ENCODE measurements around the gene PIN1.

The PIN1 gene

DNA sequence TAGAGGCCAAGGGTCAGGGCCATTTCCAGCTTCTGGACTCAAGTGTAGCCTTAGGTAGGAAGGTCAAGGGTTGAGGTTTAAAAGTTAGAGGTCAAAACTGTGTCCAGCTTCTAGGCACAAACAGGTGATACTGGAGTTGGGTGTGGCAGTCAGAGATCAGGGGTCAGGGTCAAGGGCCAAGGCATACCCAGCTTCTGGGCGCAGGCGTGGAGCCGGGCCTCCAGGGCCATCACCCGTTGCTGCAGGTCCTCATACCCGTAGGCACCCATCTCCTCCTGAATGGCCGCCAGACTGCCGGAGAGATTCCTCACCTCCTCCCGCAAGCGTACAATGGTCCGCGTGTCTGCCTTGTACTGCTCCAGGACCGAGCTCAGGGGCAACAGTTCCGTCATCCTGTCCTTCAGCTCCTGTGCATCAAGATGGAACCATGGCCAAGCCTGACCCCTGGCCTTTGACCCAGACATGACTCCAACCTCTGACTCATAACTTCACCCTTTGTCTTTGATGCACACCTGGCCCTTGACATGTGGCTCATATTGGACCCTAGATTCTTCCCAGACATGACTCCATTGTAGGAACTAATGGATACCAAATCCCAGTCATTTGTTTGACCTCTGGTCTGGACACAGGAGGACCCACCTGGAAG lies 22.1 kb downstream of the PIN1 start:
- no peak for DNase-seq

DNA sequence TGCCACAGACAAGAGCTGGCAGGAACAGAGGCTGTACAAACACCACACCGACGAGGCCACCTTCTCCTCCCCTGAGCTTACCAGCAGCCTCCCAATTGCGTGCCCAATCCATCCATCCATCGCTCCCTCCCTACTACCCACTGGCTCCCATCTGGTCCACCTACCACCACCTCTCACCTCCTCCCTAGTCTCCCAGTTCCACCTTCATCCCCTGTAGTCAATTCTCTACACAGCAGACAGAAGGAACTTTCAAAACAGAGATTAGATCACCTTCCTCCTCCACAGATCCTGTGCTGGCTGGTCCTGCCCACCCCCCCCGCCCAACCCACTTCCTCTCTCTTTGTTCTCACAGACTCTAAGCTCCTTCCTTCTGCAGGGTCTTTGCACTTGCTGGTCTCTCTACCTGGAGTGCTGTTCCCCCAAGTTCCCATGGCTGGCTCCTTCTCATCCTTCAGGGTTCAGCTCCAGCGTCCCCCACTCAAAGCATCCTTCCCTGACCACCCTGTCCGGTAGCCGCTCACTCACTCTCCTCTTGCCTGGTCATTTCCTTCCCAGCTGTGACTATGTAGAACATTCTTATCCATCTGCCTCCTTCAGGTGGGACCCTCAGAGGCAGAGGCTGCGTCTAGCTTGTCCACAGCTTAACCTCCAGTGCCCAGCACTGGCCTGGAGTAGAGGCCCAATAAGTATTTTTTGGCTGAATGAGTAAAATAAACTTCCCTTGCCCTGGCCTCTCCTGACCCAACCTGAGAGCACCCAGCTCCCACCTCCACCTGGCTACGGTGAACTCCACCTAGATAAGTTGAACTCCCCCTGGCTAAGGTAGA lies 23.0 kb downstream of the PIN1 start:
- DNase-seq = no peak
- no peak for TF ChIP-seq POLR2A (IDR thresholded peaks at IDR 0.05; ENCODE audit: low read length)
- no peak for TF ChIP-seq GATA1 (IDR thresholded peaks at IDR 0.05; ENCODE audit: low read depth, low read length)

More for the DNA sequence above, 22.1 kb downstream of the PIN1 start:
- TF ChIP-seq GATA1 (IDR thresholded peaks at IDR 0.05; ENCODE audit: low read depth, low read length) (no peak), POLR2A (IDR thresholded peaks at IDR 0.05; ENCODE audit: low read length) (no peak)

DNA sequence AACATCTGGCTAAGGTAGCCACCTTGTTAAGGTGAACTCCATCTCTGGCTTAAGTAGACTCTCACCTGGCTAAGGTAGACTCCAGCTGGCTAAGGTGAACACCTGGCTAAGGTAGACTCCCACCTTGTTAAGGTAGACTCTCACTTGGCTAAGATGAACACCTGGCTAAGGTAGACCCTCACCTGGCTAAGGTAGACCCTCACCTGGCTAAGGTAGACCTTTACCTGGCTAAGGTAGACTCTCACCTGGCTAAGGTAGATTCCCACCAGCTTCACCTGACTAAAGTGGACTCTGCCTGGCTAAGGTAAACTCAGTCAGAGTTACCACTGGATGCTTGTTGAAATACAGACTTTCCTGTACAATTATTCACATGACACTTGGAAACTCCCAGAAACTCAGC lies 23.6 kb downstream of the PIN1 start:
- TF ChIP-seq GATA1 (IDR thresholded peaks at IDR 0.05; ENCODE audit: low read depth, low read length) = no peak
- no peak for TF ChIP-seq POLR2A (IDR thresholded peaks at IDR 0.05; ENCODE audit: low read length)
- DNase-seq = no peak

DNA sequence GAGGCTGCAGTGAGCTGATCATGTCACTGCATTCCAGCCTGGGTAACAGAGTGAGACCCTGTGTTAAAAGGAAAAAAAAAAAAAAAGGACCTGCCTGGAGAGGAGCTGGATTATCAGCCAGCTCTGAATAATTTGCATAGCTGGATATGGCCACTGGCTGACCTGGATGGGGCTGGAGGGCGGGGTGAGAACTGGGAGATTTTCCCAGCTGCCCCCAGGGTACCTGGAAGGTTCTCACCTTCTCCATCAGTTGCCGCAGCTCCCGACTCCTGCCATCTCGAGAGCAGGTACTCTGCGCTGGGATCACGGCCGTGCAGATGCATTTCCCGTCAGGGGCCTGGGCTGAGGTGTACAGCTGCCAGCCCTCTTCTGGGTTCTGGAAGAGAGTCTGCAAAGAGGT lies 25.3 kb downstream of the PIN1 start:
- TF ChIP-seq POLR2A (IDR thresholded peaks at IDR 0.05; ENCODE audit: low read length) (no peak), GATA1 (IDR thresholded peaks at IDR 0.05; ENCODE audit: low read depth, low read length) (no peak)
- no peak for DNase-seq

DNA sequence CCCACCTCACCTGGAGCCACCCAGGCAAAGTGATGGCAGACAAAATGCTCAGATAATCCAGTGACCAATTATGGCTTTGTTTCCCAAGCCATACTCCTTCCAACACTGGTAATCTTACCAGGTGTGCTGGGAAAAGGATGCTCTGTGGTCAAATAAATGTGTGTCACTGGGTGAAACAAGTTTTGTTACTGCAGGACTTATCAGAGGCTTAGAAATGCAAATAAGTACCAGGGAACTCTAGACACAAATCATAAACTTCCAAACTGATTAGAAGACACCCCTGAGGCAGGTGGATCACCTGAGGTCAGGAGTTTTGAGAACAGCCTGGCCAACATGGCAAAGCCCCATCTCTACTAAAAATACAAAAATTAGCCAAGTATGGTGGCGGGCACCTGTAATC lies 26.4 kb downstream of the PIN1 start:
- DNase-seq = no peak

DNA sequence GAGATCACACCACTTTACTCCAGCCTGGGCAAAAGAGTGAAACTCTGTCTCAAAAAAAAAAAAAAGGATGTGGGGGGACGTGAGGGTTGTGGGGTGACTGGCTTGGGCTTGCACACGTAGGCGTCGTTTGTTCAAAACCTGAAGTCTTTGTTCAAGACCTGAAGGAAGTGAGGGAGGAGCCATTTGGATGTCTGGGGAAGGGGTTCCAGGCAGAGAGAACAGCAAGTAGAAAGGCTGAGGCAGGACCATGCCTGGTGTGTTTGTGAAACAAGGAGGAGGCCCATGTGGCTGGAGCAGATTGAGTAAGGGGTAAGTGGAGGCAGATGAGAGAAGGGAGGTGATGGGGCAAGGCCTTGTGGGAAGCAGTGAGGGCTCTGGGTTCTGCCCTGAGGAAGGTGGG lies 27.8 kb downstream of the PIN1 start:
- DNase-seq = no peak
- TF ChIP-seq POLR2A (IDR thresholded peaks at IDR 0.05; ENCODE audit: low read length) (no peak), GATA1 (IDR thresholded peaks at IDR 0.05; ENCODE audit: low read depth, low read length) (no peak)

More for the DNA sequence above, 26.4 kb downstream of the PIN1 start:
- TF ChIP-seq POLR2A (IDR thresholded peaks at IDR 0.05; ENCODE audit: low read length) = no peak
- no peak for TF ChIP-seq GATA1 (IDR thresholded peaks at IDR 0.05; ENCODE audit: low read depth, low read length)

DNA sequence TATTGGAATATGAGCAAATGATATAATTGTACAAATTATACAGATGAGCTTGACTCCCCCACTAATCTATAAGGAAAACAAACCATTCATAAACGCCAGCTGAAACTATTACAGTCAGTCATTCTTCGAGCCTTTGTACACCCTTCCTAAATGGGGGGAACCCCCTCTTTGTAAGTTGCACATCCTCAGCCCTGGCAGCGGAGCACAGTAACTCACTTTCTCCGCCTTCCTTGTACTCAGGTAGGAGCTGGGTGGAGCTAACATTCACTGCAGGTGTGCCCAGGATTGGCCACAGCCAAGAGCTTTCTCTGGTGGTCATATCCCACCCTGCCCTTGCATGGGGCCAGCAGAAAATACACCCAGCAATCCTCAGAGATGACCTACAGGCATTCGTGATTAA lies 28.6 kb downstream of the PIN1 start:
- no peak for DNase-seq
- TF ChIP-seq POLR2A (IDR thresholded peaks at IDR 0.05; ENCODE audit: low read length) (no peak), GATA1 (IDR thresholded peaks at IDR 0.05; ENCODE audit: low read depth, low read length) (no peak)

DNA sequence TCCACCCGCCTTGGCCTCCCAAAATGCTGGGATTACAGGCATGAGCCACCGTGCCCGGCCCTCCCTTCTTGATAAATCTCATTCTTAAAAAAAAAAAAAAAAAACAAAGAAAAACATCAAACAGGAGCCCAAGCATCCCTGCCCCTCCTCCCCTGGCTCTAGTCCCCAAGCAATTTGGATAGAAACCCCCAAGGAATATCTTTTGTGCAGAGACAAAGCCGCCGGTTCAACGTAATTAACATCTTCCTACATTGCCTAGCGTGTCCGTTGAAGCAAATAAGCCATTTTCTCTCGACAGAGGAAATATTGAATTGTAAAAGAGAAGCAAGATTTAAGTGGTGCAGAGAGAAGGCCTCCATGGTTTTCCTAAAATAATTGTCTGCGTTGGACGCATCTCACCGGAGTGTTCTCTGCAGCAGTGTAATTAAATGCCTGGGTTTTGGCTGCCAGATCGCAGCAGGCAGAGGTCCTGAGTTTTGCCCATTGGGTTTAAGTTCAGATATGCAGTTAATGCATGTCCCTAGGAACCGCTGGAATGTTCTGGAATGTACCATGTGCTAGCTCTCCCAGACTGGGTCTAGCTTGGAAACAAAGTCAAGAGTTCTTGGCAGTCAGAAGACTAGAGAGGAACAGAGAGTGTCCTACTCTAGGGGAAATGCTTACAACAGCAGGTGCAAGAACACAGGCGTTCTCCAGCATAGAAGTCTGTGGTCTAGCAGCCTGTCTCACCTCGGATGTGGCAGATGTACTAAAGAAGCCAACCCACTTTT lies 30.8 kb downstream of the PIN1 start:
- no peak for TF ChIP-seq GATA1 (IDR thresholded peaks at IDR 0.05; ENCODE audit: low read depth, low read length)
- TF ChIP-seq POLR2A (IDR thresholded peaks at IDR 0.05; ENCODE audit: low read length) = no peak
- DNase-seq = no peak

DNA sequence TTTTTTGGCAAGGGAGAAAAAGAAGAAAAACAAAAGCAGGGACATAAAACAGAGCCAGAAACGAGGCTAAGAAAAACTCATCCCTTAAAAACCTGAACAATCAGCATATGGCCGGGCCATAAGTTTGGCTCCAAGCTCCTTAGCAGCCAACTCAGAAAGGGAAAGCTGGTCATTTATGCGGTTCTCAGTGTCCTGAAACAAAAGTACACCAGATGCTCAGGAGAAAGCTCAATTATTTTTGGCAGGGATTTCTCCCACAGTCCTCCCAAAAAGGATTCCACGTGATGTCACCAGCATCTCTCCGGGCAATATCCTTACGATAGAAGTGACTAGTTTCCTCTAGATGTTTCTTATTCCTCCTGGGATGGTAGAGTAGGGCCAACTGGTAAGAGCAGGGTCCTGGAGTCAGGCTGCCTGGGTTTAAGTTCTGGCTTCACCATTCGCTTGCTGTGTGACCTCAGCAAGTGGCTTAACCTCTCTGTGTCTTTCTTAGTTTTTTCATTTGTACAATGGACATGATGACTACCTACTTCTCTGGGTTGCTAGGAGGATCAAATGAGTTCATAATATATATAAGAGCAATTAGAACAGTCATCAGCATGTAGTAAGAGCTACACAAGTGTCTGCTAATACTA lies 34.0 kb downstream of the PIN1 start:
- no peak for TF ChIP-seq GATA1 (IDR thresholded peaks at IDR 0.05; ENCODE audit: low read depth, low read length)
- no peak for TF ChIP-seq POLR2A (IDR thresholded peaks at IDR 0.05; ENCODE audit: low read length)
- DNase-seq = no peak

DNA sequence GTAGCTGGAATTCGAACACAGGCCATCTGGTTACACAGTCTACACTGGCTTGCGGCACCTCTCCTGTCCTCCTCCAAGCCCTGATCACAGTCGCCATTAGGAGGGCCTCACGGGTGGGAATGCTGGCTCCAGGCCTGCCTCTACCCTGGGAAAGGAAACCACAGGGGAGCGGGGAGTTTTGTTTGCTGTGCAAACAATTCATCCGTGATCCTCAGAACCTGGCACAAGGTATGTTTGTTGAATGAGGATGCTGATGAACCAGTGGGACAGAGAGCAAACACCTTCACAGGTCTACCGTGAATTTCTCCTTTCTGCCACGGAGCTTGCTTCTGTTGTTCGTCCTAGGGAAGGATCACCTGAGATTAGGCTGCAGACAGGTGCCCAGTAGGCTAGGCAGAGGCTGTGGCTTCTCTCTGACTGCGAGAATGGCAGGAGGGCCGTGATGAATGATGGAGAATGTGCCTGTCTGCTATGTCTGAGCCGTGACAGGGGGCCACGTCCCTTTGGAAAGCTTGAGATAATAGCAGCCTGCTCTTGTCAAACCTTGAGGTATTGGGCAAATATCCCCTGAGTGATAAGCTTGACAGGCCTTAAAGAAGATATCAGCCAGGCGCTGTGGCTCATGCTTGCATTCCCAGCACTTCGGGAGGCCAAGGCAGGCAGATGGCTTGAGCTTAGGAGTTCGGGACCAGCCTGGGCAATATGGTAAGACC lies 36.7 kb downstream of the PIN1 start:
- no peak for TF ChIP-seq GATA1 (IDR thresholded peaks at IDR 0.05; ENCODE audit: low read depth, low read length)
- no peak for TF ChIP-seq POLR2A (IDR thresholded peaks at IDR 0.05; ENCODE audit: low read length)

DNA sequence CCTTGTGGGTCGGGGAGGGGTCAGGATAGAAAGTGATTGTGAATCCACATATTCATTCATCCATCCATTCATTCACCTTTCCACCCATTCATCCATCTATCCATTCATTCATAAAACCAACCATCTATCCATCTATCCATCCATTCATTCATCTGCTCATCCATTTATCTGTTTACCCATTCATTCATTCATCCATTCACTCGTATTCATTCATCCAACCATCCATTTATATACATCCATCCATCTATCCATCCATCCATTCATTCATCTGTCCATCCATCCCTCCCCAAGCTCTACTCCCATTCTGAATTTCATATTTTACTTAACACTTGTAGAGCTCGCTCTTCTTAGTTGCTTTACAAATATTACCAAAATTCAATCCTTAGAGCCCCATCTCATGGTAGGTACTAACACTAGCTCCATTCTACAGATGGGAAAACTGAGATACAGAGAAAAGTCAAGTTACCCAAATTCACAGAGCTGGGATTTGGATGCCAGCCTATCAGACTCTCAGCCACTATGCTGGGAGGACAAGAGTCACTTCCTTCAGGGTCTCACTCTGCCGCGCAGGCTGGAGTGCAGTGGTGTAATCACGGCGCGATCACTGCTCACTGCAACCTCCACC lies 37.6 kb downstream of the PIN1 start:
- no peak for DNase-seq
- TF ChIP-seq GATA1 (IDR thresholded peaks at IDR 0.05; ENCODE audit: low read depth, low read length) (no peak), POLR2A (IDR thresholded peaks at IDR 0.05; ENCODE audit: low read length) (no peak)

More for the DNA sequence above, 36.7 kb downstream of the PIN1 start:
- no peak for DNase-seq

DNA sequence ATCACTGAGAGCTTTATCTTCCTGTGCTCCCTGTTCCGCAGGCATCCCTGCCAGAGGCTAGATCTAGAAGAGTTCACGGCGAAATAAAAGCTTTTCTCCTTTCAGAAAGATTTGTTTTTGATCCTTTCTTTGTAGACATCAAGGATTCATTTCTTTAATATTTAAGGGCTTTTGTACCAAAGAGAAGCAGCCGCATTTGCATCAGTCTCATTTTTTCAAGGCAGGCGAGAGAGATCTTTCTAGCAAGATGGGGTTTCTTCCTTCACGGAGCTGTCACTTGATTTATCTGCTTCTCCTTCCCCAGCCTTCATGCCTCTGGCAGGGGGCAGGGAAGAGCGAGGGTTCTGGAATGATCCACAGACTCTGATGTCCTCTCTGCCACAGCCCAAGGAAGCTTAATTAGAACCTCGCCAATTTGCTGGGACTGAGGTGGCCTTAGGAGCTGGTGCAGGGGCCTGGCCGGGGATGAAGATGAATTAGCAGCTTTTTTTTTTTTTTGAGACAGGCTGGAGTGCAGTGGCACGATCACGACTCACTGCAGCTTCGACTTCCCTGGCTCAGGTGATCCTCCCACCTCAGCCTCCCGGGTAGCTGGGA lies 40.0 kb downstream of the PIN1 start:
- DNase-seq = no peak
- TF ChIP-seq POLR2A (IDR thresholded peaks at IDR 0.05; ENCODE audit: low read length) (no peak), GATA1 (IDR thresholded peaks at IDR 0.05; ENCODE audit: low read depth, low read length) (no peak)
